HepG2 (cell line): ENCODE data around the gene LEAP2. TPM values are rescaled to one million over a fixed set of nuclear protein-coding genes. Genes with fewer than 3 reads are reported as not detected.

Experiments used
- BCL3 ChIP-seq: sonication (generic); formaldehyde crosslinking; IDR thresholded peaks from 2 replicates; pipeline ENCODE4 v1.5.1; 2020; ENCODE audit warnings: mild to moderate bottlenecking, missing genetic modification reagents, moderate library complexity
- FOSL2 ChIP-seq: sonication (generic); formaldehyde crosslinking; IDR thresholded peaks from 2 replicates; pipeline ENCODE4 v1.4.0; 2020; ENCODE audit warnings: missing genetic modification reagents
- HINFP ChIP-seq: sonication (generic); formaldehyde crosslinking; IDR thresholded peaks from 2 replicates; pipeline ENCODE4 v1.4.0; 2020; ENCODE audit warnings: low read depth, mild to moderate bottlenecking, missing genetic modification reagents
- HOXA9 ChIP-seq: sonication (generic); formaldehyde crosslinking; IDR thresholded peaks from 2 replicates; pipeline ENCODE4 v1.8.1; 2022; ENCODE audit warnings: missing genetic modification reagents, mild to moderate bottlenecking, moderate library complexity, borderline replicate concordance
- MXD4 ChIP-seq: IDR thresholded peaks from 2 replicates; pipeline ENCODE4 v1.6.1; 2016; ENCODE audit warnings: mild to moderate bottlenecking, missing biosample characterization, missing genetic modification reagents
- NFKB2 ChIP-seq: sonication (generic); formaldehyde crosslinking; IDR thresholded peaks from 2 replicates; pipeline ENCODE4 v1.4.0; 2020; ENCODE audit warnings: missing genetic modification reagents, borderline replicate concordance
- PRDM15 ChIP-seq: sonication (generic); formaldehyde crosslinking; IDR thresholded peaks from 2 replicates; pipeline ENCODE4 v1.4.0; 2020; ENCODE audit warnings: missing genetic modification reagents
- SIN3A ChIP-seq: IDR thresholded peaks from 2 replicates; pipeline ENCODE4 v1.6.1; 2011; ENCODE audit warnings: low read depth, mild to moderate bottlenecking, control low read depth, low read length, borderline replicate concordance
- THAP7 ChIP-seq: sonication (generic); formaldehyde crosslinking; IDR thresholded peaks from 2 replicates; pipeline ENCODE4 v1.8.1; 2023; ENCODE audit warnings: mild to moderate bottlenecking, missing genetic modification reagents
- YEATS4 ChIP-seq: sonication (generic); formaldehyde crosslinking; IDR thresholded peaks from 2 replicates; pipeline ENCODE4 v1.4.0; 2020; ENCODE audit warnings: missing genetic modification reagents, borderline replicate concordance
- YY1 ChIP-seq: IDR thresholded peaks from 2 replicates; pipeline ENCODE4 v1.6.1; 2011; ENCODE audit warnings: low read length, low read depth, moderate library complexity, mild to moderate bottlenecking; ENCODE audit not compliant: insufficient read depth, insufficient replicate concordance
- ZNF235 ChIP-seq: sonication (generic); formaldehyde crosslinking; IDR thresholded peaks from 2 replicates; pipeline ENCODE4 v1.8.1; 2023; ENCODE audit warnings: mild to moderate bottlenecking, missing genetic modification reagents, borderline replicate concordance
- ZNF280D ChIP-seq: sonication (generic); formaldehyde crosslinking; IDR thresholded peaks from 2 replicates; pipeline ENCODE4 v1.5.1; 2020; ENCODE audit warnings: mild to moderate bottlenecking, missing genetic modification reagents
- ZNF557 ChIP-seq: sonication (generic); formaldehyde crosslinking; IDR thresholded peaks from 2 replicates; pipeline ENCODE4 v1.4.0; 2020; ENCODE audit warnings: missing genetic modification reagents
- ZNF564 ChIP-seq: sonication (generic); formaldehyde crosslinking; IDR thresholded peaks from 2 replicates; pipeline ENCODE4 v1.8.1; 2023; ENCODE audit warnings: mild to moderate bottlenecking, missing genetic modification reagents
- ZNF773 ChIP-seq: sonication (generic); formaldehyde crosslinking; IDR thresholded peaks from 2 replicates; pipeline ENCODE4 v1.4.0; 2020; ENCODE audit warnings: missing genetic modification reagents, borderline replicate concordance
- ZNF788 ChIP-seq: sonication (generic); formaldehyde crosslinking; IDR thresholded peaks from 2 replicates; pipeline ENCODE4 v1.5.0; 2020; ENCODE audit warnings: mild to moderate bottlenecking, missing genetic modification reagents, borderline replicate concordance
- polyA plus RNA-seq, 8 experiments: library from polyadenylated mRNA; depleted of rRNA in 3 of 8; stranded (reverse) in 7 of 8; unstranded in 1 of 8; fragments of >200 nt; fragmentation: Illumina TruSeq in 4 of 8; extraction: Trizol in 4 of 8; gene quantifications; 2 replicates each; pipeline versions ENCODE4 v1.2.1 to v1.2.3, GENCODE V29; 2011 to 2016; ENCODE audit warnings: low read depth in 4 of 8, missing spikeins in 1 of 8, mixed read lengths in 1 of 8; ENCODE audit not compliant: insufficient read depth in 1 of 8
- total RNA-seq, 5 experiments: library from RNA; depleted of rRNA; stranded (reverse); fragments of >200 nt; fragmentation: Illumina TruSeq; extraction: Trizol; gene quantifications; 2 replicates each; pipeline ENCODE4 v1.2.3, GENCODE V29; 2016; ENCODE audit warnings: low read depth in 1 of 5

LEAP2 gene
- total and polyA plus RNA-seq, 2 of the 13 experiments (the other 11 are each of a cell fraction or from before 2014, with no cell fraction given), result 23.9 to 51.9 TPM

GRCh38 chr5:132829742-132830435 lies 43.6 kb upstream of the LEAP2 start (continued):
- peak; percentile 59; the same call in 1 of the 2 replicates for TF ChIP-seq BCL3
- TF ChIP-seq ZNF280D (CRISPR knock-in tag), result peak; percentile 29; the same call in 1 of the 2 replicates
- peak; percentile 72; the same call in 1 of the 2 replicates for TF ChIP-seq YEATS4
- TF ChIP-seq ZNF564 (CRISPR knock-in tag), result no peak; the same call in none of the 2 replicates
- TF ChIP-seq HINFP (CRISPR knock-in tag), result no peak
- 0 out of 2 replicates have a peak, but pooled peaks have one; percentile 15 for TF ChIP-seq FOSL2
- peak; percentile 31; the same call in 1 of the 2 replicates for TF ChIP-seq NFKB2
- 0 out of 2 replicates have a peak, but pooled peaks have one; percentile 31 for TF ChIP-seq ZNF773 (CRISPR knock-in tag)
- TF ChIP-seq SIN3A, result peak; percentile 45; the same call in 1 of the 2 replicates
- no peak for TF ChIP-seq PRDM15 (CRISPR knock-in tag)
- no peak for TF ChIP-seq MXD4 (CRISPR knock-in tag)
- TF ChIP-seq ZNF788 (CRISPR knock-in tag), result peak; percentile 27; the same call in 1 of the 2 replicates
- 0 out of 2 replicates have a peak, but pooled peaks have one; percentile 65 for TF ChIP-seq ZNF557 (CRISPR knock-in tag)
- peak; percentile 81; the same call in 1 of the 2 replicates for TF ChIP-seq HOXA9 (CRISPR knock-in tag)
- TF ChIP-seq YY1, result peak; percentile 79
- peak; percentile 61; the same call in 1 of the 2 replicates for TF ChIP-seq ZNF235 (CRISPR knock-in tag)
- TF ChIP-seq THAP7 (CRISPR knock-in tag), result peak; percentile 10; the same call in 1 of the 2 replicates
